NK-92 treated with Interleukin-12 subunit alpha and Interleukin-12 subunit beta, amount 100 ng/mL, for 24 hours (cell line): ENCODE measurements around the gene DCAF4.

Experiments used
- DNase-seq: peaks from one replicate; lab custom pipeline; 2025; lab: John Stamatoyannopoulos, UW

The DCAF4 gene

DNA sequence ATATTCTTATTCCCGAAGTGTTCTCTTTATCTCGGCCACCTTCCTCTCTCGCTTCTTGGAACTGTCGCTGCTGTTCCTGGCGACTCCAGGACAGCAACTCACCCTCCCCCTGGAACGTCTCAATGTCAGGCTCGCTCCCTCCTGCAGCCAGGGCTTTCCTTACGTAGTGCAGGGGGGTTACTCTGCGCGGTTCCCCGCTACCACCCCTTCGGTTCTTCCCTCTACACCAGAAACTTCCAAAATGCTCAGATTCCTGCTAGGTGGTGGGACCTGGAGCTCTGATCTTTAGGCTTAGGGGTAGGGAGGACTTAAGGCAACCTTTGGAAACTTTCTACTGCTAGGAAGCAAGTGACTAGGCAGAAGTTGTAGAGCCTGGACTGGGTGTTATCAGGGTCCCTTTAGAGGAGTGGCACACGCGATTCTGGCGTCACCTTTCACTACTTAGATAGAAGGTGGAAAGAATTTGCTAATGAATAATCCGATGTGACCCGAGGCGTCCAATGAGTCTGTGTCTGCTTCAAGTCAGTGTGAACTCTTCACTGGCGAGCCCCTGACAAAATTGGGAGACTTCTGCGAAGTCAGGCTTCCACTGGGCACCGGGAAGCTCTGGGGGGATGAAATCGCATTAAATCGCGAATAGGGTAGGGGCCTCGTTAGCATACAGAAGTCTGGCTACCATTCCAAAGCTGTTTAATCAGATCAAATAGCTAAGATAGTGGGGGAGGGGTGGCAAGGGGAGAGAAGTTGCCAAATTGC, 31.5 kb upstream of the DCAF4 start:
- DNase-seq, result no peak

- DNase-seq, result no peak
Observed at GRCh38 chr14:72898448-72898847, 27.8 kb upstream of the DCAF4 start.

DNA sequence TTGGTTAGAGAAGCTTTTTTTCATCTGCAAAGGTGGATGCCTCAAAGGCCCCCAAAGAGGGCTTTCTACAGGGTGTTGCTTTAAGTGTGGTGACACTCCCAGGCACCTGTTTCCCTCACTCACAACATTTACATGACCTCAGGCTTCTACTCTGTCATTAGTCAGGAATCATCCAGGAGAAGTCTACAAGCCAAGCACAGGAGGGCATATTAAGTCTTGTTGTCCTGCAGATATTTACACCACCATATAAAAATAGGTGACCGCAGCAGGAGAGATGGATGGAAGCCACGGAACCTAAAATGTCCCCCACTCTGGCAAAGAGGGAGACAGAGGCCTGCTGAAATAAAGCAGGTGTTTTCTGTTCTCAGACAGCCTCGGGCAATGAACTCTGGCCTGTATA, 24.9 kb upstream of the DCAF4 start:
- DNase-seq, result no peak

- no peak for DNase-seq
Observed at GRCh38 chr14:72902801-72903530, 23.3 kb upstream of the DCAF4 start.

- DNase-seq, result no peak
Observed at GRCh38 chr14:72903716-72904115, 22.5 kb upstream of the DCAF4 start.

- DNase-seq, result no peak
Observed at GRCh38 chr14:72904218-72904617, 22.0 kb upstream of the DCAF4 start.

DNA sequence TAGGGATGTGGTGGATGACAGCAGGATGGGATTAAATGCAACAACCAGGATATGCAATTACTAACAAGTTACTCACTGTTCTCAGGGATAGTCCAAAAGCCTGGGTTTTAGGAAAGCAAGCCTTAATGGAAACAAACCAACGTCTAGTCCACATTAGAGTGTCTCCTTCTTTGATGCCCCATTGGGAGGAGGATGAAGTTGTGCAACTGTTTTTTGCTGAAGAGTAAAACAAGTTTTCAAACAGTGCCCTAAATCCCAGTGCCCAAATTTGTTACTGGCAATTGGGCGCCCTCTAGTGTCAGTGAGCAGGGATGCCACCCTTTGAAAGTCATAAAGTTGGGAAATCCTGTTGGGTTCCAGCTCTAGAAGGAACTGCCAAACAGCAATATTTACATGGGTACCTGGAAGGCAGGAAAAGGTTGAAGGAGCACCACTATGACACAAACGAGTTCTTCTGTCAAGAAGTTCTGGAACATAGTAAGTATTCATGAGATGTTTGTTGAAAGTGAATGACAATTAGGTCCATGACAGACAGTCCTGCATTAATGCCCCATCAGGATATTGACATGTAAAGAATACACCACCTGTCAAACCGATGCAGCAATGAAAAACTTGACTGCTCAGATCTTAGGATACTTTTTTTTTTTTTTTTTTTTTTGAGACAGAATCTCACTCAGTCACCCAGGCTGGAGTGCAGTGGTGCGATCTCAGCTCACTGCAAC, 21.3 kb upstream of the DCAF4 start:
- DNase-seq, result peak; percentile 36

DNA sequence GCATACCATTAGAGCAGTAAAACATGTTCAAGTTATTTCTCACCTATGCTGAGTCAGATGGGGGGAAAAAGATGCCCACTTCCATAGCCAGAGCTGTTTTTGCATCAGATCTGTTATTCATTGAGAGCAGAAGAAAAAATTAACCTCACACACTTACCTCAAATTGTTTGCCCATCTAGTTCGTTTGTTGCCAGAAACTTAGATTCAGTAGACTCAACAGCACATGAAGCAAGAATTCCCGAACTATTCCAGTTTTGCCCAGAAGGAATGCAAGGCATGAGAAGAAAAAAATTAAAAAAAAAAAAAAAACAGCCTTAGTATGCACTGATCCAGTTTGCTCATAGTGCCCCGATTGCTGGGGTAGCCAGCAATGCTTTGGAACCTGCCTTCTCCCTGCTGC, 19.9 kb upstream of the DCAF4 start:
- no peak for DNase-seq

DNA sequence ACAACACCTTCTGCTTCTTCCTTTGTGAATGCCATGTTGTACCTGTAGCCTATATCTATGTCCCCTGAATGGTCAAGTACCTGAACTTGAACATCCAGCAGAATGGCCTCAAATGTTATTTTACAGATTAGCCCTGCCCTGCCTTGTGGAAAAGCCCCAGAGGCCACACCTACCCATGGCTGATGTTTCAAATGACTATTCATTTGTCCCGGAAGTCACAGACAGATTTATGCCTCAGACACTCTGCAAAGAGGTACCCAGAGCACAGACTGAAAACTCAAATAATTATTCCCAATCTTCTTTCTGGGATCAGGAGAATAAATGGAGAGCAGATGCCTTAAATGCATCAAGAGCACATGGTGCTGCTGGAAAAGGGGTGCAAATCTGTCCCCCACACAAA, 19.4 kb upstream of the DCAF4 start:
- DNase-seq, result no peak

DNA sequence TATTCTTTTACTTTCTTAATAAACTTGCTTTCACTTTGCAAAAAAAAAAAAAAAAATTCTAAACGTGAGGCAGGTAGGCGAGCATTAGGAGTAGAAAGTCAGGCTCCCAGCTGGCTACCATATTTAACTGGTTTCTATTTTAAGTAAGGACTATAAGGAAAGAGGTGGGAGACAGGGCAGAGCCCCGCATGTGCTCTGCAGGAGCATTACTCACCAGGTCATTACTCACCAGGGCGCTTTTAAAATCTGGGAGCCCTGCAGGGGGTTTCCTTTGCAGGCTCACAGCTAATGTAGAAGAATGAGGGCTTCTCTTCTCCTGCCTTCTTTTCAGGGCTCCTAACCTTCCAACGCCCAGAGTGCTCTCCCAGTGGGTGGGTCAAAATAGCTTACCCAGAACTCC, 18.4 kb upstream of the DCAF4 start:
- no peak for DNase-seq

GRCh38 chr14:72909163-72909562, 17.1 kb upstream of the DCAF4 start:
- DNase-seq, result no peak

GRCh38 chr14:72913809-72914208, 12.5 kb upstream of the DCAF4 start:
- DNase-seq, result no peak

GRCh38 chr14:72916174-72916573, 10.1 kb upstream of the DCAF4 start:
- no peak for DNase-seq

- DNase-seq, result no peak
Observed at GRCh38 chr14:72917094-72917802, 9.0 kb upstream of the DCAF4 start.

DNA sequence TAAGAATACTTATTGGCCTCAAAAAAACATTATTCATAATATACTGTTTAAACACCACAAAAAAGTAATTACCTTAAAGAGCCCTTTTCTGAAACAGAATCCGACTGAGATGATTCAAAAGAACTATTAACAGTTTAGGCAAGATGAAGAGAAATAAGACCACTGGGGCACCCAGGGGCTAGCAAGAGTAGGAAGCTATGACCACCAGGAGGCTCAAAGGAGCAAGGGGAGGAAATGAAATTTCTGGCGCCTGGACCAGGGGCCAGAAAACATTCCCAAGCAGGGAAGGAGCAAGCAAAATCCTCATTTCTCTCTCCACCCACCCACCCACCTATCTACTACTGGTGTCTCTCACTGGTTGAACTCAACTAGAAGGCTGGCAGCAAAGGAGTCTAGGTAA, 6.3 kb upstream of the DCAF4 start:
- DNase-seq, result no peak

- DNase-seq, result no peak
Observed at GRCh38 chr14:72921396-72921795, 4.9 kb upstream of the DCAF4 start.

- DNase-seq, result no peak
Observed at GRCh38 chr14:72924337-72924736, 1.9 kb upstream of the DCAF4 start.

DNA sequence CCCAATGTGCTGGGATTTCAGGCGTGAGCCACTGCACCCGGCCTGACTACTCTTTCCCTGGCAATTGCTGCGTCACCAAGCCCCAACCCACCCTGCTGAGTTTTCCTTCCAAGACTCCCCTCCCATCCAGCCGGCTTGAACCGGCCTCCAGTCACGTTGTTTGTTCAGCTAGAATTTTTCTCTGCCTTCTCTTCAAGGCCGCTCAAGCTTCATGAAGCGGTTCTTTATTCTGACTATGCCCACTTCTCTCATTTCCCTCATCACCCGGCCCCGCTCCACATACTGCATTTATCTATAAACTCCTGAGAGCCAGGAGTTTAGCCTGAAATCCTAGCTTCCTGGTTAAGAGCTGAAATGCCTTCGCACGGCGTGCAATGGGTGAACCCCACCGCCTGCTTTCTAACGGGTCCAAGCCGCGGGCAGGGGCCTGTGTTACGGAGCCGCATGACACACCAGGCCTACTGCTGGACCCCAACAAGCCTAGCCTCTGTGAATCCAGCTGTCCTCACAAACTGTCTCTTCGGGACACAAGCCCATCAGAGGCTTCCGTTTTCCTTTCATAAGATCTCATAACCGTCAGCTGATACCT, 999 bp upstream of the DCAF4 start:
- no peak for DNase-seq

- DNase-seq, result no peak
Observed at GRCh38 chr14:72925815-72926291, 411 bp upstream of the DCAF4 start.

GRCh38 chr14:72928872-72929271, 2.6 kb downstream of the DCAF4 start:
- DNase-seq, result no peak

GRCh38 chr14:72929316-72930080, 3.2 kb downstream of the DCAF4 start:
- no peak for DNase-seq
